Fibroblast of skin of left biceps (primary cell): Measurements from ENCODE around the gene NRROS.

Experiments
- DNase-seq, 2 experiments: peaks; one replicate each; pipeline ENCODE4 v3.0.0-alpha.2; 2013; ENCODE audit warnings: low read depth in 2 of 2

Gene NRROS

GRCh38 chr3:196684548-196685407 is 45.3 kb downstream of the NRROS start:
- no peak for DNase-seq

GRCh38 chr3:196686436-196686835 is 46.9 kb downstream of the NRROS start:
- no peak for DNase-seq

GRCh38 chr3:196688349-196688748 is 48.9 kb downstream of the NRROS start:
- DNase-seq, result no peak

- no peak for DNase-seq
These were observed 50.6 kb downstream of the NRROS start for GRCh38 chr3:196689941-196690660.

- DNase-seq, result no peak
These were observed 51.9 kb downstream of the NRROS start for GRCh38 chr3:196691386-196691785.

GRCh38 chr3:196694202-196694638 is 54.7 kb downstream of the NRROS start:
- DNase-seq, result no peak

GRCh38 chr3:196694941-196695848 is 55.7 kb downstream of the NRROS start:
- DNase-seq, result no peak

GRCh38 chr3:196695849-196696226 is 56.3 kb downstream of the NRROS start:
- DNase-seq, result no peak

- no peak for DNase-seq
These were observed 57.8 kb downstream of the NRROS start for GRCh38 chr3:196697270-196697669.

- no peak for DNase-seq
These were observed 60.3 kb downstream of the NRROS start for GRCh38 chr3:196699749-196700148.

GRCh38 chr3:196700801-196701200 is 61.3 kb downstream of the NRROS start:
- no peak for DNase-seq

GRCh38 chr3:196706327-196706726 is 66.8 kb downstream of the NRROS start:
- DNase-seq, result no peak

GRCh38 chr3:196706731-196707130 is 67.2 kb downstream of the NRROS start:
- no peak for DNase-seq

GRCh38 chr3:196707566-196707965 is 68.1 kb downstream of the NRROS start:
- DNase-seq, result no peak

GRCh38 chr3:196708467-196708866 is 69.0 kb downstream of the NRROS start:
- no peak for DNase-seq
